Endothelial cell (in vitro differentiated cells): ENCODE measurements around the gene TNFSF15. TPM values are rescaled to one million over a fixed set of nuclear protein-coding genes. Genes with fewer than 3 reads are reported as not detected.
A peak's percentile ranks its signal among the peaks of the same experiment; 100 is the strongest.
"Not testable (repeated sequence)": the region's sequence is repeated elsewhere in the genome, so short reads cannot be mapped to it uniquely, and the experiment has no call there.

Source experiments
- DNase-seq: peaks from one replicate; pipeline ENCODE4 v3.0.0; 2021; ENCODE audit warnings: low spot score
- H3K27ac Mint-ChIP-seq: one replicate; pipeline ENCODE4 v1.8.0; 2021; ENCODE audit warnings: mixed read lengths, inconsistent platforms; ENCODE audit not compliant: unreplicated experiment
- H3K27me3 Mint-ChIP-seq: one replicate; pipeline ENCODE4 v1.8.0; 2021; ENCODE audit warnings: mild to moderate bottlenecking, moderate library complexity, mixed read lengths, inconsistent platforms; ENCODE audit not compliant: unreplicated experiment
- H3K36me3 Mint-ChIP-seq: one replicate; pipeline ENCODE4 v1.8.0; 2021; ENCODE audit warnings: mild to moderate bottlenecking, low read depth, mixed read lengths, inconsistent platforms; ENCODE audit not compliant: unreplicated experiment
- H3K4me1 Mint-ChIP-seq: one replicate; pipeline ENCODE4 v1.8.0; 2021; ENCODE audit warnings: mild to moderate bottlenecking, mixed read lengths, inconsistent platforms; ENCODE audit not compliant: unreplicated experiment
- H3K4me3 Mint-ChIP-seq: one replicate; pipeline ENCODE4 v1.8.0; 2021; ENCODE audit warnings: mild to moderate bottlenecking, mixed read lengths, inconsistent platforms; ENCODE audit not compliant: unreplicated experiment
- H3K9me3 Mint-ChIP-seq: one replicate; pipeline ENCODE4 v1.8.0; 2021; ENCODE audit warnings: mixed read lengths, inconsistent platforms; ENCODE audit not compliant: unreplicated experiment
- CTCF ChIP-seq: fragments of 200-600 bp; sonication (generic); IDR thresholded peaks from one replicate; pipeline ENCODE4 v1.5.0; 2021; ENCODE audit warnings: antibody characterized with exemption; ENCODE audit not compliant: unreplicated experiment
- total RNA-seq: library from RNA; stranded (reverse); fragmentation: NEBNext Ultra II Directional; extraction: Animal tissue kit (Norgen Biotek cat#: 25700); gene quantifications from one replicate; pipeline ENCODE4 v1.2.1, GENCODE V29; 2021; ENCODE audit not compliant: unreplicated experiment

TNFSF15 gene
- total RNA-seq, 1 donor from 2014 or later, result not detected

GRCh38 chr9:114745108-114745848 is 60.6 kb downstream of the TNFSF15 start:
- Mint-ChIP-seq H3K27ac (no peak overlapping the region), H3K9me3 (no peaks in the 10 kb centered on the region), H3K27me3 (no peaks in the 10 kb centered on the region), H3K36me3 (no peaks in the 10 kb centered on the region), H3K4me3 (no peak overlapping the region), H3K4me1 (no peaks in the 10 kb centered on the region)
- TF ChIP-seq CTCF, result no peak
- no peak for DNase-seq

- Mint-ChIP-seq H3K4me1 (no peaks in the 10 kb centered on the region), H3K36me3 (no peaks in the 10 kb centered on the region), H3K9me3 (no peaks in the 10 kb centered on the region), H3K27me3 (no peaks in the 10 kb centered on the region), H3K4me3 (no peak overlapping the region), H3K27ac (no peak overlapping the region)
- TF ChIP-seq CTCF, result no peak
- DNase-seq, result no peak
Observed at GRCh38 chr9:114743446-114743845, 62.4 kb downstream of the TNFSF15 start.

- no peak for TF ChIP-seq CTCF
- Mint-ChIP-seq H3K36me3 (no peaks in the 10 kb centered on the region), H3K9me3 (no peaks in the 10 kb centered on the region), H3K27ac (no peak overlapping the region), H3K4me3 (no peak overlapping the region), H3K4me1 (no peaks in the 10 kb centered on the region), H3K27me3 (no peaks in the 10 kb centered on the region)
- DNase-seq, result no peak
Observed at GRCh38 chr9:114742947-114743346, 62.9 kb downstream of the TNFSF15 start.

- H3K27ac Mint-ChIP-seq, H3K4me1 Mint-ChIP-seq, H3K36me3 Mint-ChIP-seq, DNase-seq, H3K9me3 Mint-ChIP-seq, H3K4me3 Mint-ChIP-seq, H3K27me3 Mint-ChIP-seq: not testable (repeated sequence)
Observed at GRCh38 chr9:114741521-114741920, 64.3 kb downstream of the TNFSF15 start.

- Mint-ChIP-seq H3K36me3 (no peaks in the 10 kb centered on the region), H3K9me3 (no peaks in the 10 kb centered on the region), H3K4me1 (no peaks in the 10 kb centered on the region), H3K27ac (no peak overlapping the region), H3K27me3 (no peaks in the 10 kb centered on the region), H3K4me3 (no peak overlapping the region)
- peak; percentile 81 for TF ChIP-seq CTCF
- peak; percentile 71 for DNase-seq
Observed at GRCh38 chr9:114738581-114739316, 67.1 kb downstream of the TNFSF15 start.
